DMS 273 (cell line): Measurements from ENCODE around the gene UVRAG.
"Not testable (repeated sequence)": the region's sequence is repeated elsewhere in the genome, so short reads cannot be mapped to it uniquely, and the experiment has no call there.

Experiments
- DNase-seq: peaks from one replicate; lab custom pipeline; 2025; ENCODE audit not compliant: unreplicated experiment; lab: John Stamatoyannopoulos, UW

UVRAG gene

DNA sequence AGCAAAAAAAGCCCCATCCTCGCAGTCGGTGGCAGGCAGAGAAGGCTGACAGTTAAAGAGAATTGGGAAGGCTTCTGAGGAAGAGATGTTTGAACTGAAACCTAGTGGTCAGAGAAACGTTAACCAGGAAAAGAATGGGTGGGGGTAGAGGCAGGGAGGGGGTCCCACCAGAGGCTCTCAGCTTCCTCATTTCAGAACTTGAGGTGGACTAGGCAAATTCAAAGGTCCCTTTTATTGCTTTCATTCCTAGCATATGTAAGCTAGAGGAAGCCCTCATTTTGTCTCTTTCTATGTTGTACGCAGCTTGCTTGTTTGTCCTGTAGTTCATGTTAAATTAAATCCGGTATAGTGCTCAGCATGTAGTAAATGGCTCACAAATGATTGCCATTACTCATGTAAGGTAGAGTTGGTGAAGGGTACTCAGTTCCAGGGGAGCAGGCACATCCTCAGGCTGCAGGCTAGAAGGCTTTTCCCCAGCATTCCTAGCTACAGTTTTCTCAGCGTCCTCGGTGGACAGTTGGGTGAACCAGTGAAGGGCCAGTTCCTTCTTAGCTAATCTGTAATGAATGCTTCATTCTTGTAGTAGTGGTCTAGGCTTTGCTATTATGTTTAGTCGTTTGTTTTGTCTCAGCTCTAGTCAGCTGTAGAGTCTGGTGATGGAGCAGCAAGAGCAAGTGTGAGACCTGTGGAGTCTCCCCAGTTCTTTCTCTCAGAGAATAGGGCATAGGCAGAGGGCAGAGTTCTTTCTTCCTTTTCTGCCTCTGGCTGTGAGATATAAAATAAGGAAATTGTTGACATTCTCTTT, 58.6 kb downstream of the UVRAG start:
- DNase-seq: no peak

DNA sequence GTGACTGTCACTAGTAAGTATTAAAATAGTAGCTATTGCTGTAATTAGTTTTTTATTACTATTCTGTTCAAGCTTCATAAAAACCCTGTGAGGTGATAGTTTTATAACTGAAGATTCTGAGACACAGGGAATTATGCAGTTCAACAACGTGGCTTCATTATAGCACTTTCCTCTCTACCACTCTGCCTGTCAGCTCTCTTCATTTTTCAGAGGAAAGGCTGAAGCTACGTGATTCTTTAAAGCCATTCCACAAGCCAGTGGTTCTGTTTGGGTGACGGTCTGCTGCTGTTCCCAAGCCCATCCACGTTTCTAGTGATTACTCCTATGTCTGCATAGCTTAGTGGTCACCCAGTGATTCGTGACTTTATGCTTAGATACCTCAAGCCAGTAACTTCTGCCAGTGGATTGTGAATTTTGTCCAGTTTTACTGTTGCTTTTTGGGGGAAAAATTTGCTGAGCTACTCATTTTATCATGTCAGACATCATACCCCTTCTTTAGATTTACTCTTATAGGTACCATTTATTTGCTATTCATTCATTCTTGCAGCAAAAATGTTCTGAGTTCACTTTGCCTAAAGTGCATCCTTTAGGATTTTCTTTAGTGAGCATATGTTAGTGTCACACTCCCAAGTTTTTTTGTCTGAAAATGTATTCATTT, 59.8 kb downstream of the UVRAG start:
- no peak for DNase-seq

DNA sequence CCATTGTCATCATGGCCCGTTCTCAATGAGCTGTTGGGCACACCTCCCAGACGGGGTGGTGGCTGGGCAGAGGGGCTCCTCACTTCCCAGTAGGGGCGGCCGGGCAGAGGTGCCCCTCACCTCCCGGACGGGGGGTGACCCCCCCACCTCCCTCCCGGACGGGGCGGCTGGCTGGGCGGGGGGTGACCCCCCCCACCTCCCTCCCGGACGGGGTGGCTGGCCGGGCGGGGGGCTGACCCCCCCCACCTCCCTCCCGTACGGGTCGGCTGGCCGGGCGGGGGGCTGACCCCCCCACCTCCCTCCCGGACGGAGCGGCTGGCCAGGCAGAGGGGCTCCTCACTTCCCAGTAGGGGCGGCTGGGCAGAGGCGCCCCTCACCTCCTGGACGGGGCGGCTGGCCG, 62.3 kb downstream of the UVRAG start:
- DNase-seq: not testable (repeated sequence)

DNA sequence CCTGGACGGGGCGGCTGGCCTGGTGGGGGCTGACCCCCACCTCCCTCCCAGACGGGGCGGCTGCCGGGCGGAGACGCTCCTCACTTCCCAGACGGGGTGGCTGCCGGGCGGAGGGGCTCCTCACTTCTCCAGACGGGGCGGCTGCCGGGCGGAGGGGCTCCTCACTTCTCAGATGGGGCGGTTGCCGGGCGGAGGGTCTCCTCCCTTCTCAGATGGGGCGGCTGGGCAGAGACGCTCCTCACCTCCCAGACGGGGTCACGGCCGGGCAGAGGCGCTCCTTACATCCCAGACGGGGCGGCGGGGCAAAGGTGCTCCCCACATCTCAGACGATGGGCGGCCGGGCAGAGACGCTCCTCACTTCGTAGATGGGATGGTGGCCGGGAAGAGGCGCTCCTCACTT, 62.9 kb downstream of the UVRAG start:
- not testable (repeated sequence) for DNase-seq

DNA sequence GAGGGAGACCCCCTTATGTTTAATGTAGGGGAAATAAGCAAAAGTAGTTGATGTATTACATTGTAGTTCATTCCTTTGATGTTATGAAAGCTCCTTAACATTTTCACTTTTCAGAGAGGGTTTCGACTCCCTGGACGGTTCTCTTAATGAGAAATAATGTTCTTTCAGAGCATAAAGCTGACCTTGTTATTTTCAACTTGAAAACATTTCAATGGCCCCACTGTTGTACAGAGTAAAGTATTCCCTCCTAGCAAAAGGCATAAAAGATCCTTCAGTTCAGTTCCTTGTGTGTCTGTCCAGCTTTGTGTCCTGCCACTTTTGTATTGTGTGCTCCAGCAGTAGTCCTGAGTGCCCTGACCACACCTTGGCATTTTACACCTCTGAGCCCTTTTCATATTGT, 63.9 kb downstream of the UVRAG start:
- DNase-seq: no peak

DNA sequence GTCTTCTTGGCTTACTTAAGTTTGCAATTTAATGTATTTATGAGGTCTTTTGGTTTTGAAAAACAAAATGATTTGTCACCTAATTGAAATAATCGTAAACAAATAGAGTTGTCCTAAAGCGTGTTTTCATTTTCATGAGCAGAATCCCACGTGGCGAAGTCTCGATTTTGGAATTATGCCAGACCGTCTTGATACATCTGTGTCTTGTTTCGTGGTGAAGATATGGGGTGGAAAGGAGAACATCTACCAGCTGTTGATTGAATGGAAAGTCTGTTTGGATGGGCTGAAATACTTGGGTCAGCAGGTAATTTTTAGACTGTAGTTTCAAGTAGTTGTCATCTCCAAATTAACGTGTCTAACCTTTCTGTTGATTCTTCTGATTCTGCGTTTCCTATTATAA, 64.7 kb downstream of the UVRAG start:
- no peak for DNase-seq

DNA sequence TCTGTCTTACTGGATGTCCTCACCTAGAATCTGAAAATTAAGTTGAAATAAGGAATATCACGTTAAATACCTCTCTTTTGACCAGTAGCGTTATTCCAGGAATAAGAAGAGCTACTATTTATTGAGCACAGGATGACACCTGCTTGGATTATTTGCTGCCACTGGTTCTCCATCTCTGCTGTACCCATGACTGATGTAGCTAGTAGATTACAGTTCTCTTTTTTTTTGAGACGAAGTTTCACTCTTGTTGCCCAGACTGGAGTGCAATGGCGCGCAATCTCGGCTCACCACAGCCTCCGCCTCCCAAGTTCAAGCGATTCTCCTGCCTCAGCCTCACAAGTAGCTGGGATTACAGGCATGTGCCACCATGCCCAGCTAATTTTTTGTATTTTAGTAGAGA, 65.3 kb downstream of the UVRAG start:
- DNase-seq: not testable (repeated sequence)

DNA sequence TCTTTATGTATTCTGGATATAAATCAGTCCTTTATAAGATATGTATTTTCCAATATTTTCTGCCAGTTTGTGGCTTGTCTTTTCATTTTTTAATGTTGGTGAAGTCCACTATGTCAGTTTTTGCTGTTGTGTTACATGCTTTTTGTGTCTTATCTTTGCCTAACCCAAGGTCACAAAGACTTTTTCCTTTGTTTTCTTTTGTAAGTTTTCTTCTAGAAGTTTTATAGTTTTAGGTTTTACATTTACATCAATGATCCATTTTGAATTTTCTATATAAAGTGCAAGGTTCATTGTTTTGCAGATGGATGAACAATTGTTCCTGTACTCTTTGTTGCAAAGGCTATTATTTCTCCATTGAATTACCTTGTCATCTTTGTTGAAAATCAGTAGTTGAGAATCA, 69.3 kb downstream of the UVRAG start:
- DNase-seq: no peak

DNA sequence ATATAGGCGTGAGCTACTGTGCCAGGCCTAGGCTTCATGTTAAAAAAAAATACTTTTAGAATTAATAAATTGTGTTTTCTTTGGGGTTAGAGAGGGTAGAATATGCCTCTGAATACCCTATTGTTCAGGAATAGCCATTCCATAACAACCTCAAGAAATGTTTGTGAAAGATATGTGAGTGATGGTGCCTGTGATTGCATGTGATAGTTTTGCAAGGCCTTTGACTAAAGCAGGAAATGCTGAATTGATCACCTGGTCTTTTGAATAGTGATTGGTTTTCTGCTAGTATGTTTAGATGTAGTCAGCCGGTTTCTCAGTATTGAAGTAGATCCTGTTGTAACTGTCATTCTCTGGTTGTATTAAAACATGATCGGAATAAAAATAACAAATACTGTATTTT, 73.4 kb downstream of the UVRAG start:
- no peak for DNase-seq

DNA sequence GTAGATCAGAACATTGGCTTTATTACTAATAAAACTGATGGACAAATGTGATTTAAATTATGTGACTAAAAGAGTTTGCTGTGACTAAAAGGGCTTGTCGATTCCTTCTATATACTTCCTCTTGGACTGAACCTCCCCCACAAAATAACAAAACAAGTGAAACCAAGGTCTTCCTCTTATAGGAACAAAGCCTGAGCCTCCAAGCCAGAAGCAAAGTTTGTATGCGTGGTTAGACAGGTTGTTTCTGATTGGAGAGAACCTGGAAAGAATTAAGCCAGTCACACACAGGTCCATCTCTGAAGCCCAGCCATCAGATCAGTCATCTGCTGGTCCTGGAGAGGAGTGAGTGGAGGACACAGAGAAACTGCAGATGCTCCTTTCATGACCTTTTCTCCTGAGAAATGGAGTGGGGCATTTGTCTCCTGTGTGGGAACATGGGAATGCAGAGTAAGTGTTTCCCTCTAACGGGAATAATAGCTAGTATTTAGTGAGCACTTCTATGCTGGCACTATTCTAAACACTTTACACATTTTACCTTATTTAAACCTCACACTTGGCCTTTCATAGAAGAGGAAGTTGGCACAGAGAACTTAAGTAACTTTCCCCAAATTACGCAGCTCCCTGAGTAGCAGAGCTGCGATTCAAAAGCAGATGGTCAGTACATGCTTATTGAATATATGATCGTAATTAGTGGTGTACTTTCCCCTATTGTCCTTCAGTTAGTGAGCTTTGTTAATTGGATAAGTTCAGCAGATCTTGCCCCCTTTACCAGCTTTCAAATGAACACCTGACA, 77.1 kb downstream of the UVRAG start:
- DNase-seq: no peak

DNA sequence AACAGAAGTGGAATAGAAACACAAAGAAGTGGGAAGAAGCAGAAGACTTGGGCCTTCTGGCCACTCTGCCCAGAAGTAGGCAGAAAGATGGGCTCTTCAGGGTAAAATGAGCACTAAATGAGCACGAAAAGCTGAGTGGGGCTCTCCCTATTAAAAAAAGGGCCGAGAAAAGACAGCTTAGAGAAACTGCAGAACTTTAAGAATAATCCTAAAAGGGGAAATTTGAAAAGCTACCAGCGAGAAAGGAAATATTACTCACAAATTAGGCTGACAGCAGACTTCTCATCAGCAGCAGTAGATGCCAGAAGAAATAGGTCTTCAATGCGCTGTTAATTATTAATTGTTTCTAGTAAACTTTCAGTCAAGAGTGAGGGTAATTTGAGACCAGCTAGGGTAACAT, 78.2 kb downstream of the UVRAG start:
- no peak for DNase-seq

DNA sequence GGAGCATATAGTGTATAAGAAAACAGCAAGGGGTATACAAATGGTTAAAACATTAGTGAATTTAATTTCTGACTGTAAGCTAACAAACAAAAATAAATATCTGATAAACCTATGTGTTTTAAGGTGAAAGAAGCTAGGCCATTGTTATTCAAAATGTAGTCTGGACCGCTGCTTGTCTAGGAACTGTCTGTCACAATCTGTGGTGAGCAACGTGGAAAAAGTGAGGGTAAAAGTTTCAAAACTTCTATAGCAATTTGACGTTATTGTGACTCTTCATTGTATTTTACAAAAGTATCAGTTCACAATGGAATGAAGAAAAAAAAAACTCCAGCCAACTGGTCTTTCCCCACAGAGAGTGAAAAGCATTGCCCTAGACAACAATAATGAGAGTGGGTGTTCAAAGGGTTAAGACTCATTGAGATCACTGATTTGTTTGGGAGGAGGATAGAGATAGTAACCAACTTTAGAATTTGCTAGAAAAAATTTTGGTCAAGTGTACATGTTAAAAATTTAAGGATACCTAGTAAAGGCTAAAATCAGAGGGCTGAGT, 79.1 kb downstream of the UVRAG start:
- no peak for DNase-seq

DNA sequence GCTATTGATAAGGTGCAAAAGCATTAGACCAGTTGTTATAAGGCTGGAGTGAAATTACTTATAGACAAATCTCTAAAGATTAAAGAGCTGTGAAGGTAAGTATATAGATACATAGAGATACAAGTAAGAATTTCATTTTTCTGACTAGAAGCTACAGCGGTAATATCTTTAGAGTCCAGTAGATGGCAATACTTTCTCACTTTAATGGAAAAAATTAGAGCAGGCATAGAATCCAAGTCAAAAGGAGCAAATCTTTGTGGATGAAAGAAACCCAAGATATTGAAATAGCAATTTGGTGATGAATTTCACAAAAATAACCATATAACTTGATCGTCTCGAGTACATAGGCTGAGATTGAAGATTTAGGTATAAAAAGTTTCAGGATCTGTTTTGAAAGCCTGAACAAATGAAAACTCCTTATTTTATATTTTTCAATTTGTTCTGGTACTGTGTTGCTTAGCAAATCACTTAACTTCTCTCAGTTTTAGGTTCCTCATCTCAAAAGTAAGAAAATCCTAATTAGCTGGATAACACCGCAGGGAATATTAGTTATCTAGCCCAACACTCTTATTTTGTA, 81.9 kb downstream of the UVRAG start:
- DNase-seq: peak; percentile 51

DNA sequence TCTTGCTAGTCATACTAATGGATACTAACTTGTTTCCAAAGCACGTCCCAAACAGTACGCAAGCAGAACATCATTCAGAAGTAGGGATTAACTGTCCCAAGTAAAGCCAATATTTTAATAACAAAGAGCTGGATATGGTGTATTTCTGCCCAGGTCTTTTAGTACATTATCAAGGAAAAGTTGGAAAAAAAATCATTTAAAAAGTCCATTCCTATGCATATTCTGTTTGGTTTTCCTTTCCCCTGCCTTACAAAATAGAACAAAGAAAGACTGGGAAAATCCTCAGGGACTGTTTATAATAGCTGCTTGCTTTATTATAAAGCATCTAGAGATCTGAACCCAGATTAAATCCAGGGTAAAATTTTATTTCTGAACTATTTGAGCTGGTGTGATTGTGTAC, 83.9 kb downstream of the UVRAG start:
- no peak for DNase-seq

DNA sequence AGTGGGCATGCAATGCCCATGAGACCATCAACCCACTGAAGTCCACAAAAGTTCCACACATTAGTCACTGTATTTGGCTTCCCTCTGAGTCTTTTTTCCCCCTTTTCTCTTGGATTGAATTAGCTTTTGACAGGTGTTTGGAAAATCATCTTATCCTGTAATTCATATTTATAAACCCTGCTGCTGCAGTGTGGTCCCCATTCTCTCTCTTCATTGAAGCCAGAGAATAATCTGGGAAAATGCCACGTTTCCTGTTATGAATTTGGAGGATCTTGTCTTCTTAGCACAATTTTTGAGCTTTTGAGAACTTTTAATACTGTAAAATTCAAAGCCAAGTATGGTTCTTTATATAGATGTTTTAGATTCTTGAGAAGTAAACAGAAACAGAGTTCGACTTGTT, 84.8 kb downstream of the UVRAG start:
- no peak for DNase-seq

DNA sequence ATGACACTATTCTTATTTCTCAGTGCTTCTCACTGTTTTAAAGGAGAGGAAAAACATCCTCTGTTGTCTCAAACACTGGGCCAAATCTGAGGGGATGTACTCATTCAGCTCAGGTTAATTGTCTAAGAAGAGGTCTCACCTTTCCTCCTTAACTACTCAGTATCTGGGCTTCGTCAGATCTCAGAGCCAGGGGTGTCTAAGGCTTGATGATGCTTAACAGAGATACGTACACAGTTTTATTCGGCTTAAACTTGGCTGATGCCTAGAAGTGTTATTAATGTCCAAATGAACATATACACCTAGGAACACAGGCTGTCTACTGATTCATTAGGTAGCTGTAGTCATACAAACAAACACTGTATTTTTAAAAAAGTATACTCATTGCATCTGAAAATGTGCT, 85.8 kb downstream of the UVRAG start:
- DNase-seq: no peak

DNA sequence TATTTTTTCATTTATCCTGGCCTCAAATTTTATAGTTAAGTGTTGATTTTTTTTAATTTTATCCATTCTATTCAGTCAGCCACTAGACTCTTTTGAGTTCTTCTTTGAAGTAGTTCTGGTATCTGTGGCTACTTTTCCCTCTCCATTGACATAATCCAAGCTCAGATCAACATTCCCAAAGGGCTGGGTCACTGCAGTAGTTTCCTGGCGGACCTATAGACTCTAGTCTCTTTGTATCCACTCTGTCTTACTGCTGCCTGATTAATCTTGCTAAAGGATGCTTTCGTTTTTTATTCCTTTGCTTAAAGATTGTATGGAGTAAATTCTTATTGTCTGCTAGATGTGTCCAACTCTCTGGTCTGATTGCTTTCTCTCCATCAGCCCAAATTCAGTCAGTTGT, 87.6 kb downstream of the UVRAG start:
- DNase-seq: no peak

DNA sequence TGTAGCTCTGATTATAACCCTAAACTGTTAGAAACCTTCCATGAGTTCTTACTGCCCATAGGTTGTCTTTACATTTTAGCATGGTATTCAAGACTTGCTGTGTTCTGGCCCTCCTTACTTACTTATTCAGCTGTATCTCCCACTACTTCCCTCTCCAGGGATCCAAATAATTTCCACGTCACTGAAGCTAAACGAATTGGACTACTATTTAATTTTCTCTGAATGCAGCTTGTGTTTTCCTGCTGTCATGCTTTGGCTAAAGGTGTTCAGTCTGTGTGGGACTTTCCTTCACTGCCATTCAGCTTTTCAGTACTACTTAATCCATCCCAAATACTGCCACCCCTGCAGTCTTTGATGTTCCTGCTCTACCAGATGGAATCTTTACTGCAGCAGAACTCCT, 88.3 kb downstream of the UVRAG start:
- peak; percentile 4 for DNase-seq

DNA sequence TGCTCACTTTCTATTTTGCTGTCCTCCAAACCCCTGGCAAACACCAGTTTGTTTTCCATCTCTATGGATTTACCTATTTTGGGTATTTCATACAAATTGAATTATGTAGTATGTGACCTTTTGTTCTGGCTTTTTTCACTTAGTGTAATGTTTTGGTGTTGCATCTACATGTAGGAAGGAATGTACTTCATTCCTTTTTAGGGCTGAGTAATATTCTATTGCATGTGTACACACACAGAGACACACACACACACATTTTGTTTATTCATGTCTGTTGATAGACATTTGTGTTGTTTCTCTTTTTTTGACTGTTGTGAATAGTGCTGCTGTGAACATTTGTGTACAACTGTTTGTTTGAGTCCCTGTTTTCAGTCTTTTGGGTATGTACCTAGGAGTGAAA, 90.4 kb downstream of the UVRAG start:
- DNase-seq: no peak

DNA sequence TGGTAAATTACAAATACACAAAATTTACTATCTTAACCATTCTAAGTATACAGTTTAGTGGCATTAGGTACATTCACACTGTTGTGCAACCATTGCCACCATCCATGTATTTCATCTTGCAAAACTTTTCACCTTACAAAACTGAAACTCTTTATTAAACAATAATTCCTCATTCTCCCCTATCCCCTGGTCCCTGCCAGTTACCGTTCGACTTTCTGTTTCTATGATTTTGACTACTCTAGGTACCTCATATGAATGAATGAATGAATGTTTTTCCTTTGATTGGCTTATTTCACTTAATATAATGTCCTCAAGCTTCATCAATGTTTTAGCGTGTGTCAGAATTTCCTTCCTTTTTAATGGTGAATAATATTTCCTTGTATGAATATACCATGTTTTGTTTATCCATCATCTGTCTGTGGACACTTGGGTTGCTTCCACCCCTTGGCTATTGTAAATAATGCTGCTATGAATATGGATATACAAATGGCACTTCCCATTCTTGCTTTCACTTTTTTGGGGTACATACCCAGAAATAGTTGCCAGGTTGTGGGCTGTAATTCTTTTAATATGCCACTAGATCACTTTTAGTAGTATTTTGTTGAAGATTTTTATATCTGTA, 93.0 kb downstream of the UVRAG start:
- no peak for DNase-seq
